GDM1 (cell line): ENCODE data around the gene TTF1.

Experiments used
- DNase-seq: peaks from one replicate; lab custom pipeline; 2025; lab: John Stamatoyannopoulos, UW

The TTF1 gene, protein sequence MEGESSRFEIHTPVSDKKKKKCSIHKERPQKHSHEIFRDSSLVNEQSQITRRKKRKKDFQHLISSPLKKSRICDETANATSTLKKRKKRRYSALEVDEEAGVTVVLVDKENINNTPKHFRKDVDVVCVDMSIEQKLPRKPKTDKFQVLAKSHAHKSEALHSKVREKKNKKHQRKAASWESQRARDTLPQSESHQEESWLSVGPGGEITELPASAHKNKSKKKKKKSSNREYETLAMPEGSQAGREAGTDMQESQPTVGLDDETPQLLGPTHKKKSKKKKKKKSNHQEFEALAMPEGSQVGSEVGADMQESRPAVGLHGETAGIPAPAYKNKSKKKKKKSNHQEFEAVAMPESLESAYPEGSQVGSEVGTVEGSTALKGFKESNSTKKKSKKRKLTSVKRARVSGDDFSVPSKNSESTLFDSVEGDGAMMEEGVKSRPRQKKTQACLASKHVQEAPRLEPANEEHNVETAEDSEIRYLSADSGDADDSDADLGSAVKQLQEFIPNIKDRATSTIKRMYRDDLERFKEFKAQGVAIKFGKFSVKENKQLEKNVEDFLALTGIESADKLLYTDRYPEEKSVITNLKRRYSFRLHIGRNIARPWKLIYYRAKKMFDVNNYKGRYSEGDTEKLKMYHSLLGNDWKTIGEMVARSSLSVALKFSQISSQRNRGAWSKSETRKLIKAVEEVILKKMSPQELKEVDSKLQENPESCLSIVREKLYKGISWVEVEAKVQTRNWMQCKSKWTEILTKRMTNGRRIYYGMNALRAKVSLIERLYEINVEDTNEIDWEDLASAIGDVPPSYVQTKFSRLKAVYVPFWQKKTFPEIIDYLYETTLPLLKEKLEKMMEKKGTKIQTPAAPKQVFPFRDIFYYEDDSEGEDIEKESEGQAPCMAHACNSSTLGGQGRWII

DNA sequence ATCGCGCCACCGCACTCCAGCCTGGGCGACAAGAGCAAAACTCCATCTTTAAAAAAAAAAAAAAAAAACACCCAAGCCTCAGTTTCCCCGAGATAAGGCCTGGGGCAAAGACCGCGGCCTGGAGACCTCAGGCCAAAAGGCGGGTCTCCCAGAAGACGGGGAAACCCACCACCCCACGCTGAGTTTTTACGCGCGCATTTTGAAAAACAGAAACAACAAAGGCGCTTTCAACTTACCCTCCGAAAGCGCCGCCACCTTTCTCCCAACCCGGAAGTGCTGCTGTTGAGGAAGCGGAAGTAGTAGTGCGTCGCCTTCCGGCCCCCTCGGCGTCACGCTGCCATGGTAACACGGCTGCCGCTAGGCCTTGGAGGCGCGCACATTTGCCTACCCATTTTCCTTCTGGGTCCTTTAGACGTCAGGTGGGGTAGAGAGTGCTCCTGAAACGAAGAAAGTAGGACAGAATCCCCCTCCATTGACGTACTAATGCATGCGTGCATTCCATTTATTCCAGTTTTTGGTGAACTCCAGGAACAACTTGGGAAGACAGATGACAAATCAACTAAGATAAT lies at the start of gene TTF1:
TTF1 (minus strand) TSS at position 287 of the 569 bp plus-strand sequence. CDS start 4,019 bp downstream, outside the sequence.
- peak; percentile 87 for DNase-seq

DNA sequence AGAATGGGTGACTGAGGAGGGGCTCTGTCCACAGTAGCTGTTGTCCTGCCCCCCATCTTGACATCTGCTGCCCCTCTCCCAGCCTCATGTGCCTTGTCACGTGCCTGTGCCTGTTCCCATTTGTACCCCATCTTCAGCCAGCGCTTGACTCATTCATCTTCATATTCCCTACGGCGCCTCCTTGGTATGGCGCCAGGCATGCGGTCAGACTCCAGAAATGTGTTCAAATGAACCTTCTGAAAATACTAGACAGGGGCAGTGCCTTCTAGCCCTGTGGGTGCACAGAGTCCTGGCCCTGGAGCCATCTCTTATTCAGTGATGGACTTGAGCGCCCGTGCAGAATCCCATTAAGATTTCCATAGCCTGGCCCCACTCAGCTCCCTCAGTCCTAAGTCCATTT lies 49.6 kb upstream of the TTF1 start:
- no peak for DNase-seq

DNA sequence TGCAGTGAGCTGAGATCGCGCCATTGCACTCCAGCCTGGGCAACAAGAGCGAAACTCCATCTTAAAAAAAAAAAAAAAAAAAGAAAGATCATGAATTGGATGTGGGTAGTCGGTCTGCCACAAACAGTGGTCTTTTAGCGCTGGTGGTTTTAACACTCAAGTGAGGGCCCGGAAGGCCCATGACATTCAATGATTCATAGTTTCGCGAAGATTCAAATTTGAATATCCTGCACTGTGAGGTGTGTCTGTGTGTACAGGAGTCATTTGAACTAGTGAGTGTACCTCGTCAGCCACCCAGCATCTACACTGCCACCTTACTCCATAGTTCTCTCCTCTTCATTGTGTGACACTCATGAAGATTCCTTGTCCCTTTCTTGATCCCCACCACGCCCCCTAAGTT lies 44.6 kb upstream of the TTF1 start:
- DNase-seq, result no peak

DNA sequence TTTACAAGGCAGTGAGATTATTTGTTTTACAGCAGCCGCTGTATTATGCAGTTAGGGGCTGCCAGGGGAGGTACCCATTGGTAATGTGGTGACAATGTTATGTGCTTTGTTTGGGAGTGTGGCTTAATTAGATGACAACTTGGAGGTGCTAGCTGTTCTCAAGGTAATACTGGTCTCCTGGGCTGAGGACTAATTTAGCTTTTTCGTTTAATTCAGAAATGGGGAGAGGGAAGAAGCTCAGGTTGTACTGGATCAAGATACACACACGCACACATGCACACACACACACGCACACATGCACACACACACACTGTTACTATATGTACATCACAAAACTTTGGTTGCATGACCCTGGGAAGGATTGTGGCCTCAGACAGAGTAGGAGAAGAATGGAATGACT lies 41.3 kb upstream of the TTF1 start:
- DNase-seq, result no peak

DNA sequence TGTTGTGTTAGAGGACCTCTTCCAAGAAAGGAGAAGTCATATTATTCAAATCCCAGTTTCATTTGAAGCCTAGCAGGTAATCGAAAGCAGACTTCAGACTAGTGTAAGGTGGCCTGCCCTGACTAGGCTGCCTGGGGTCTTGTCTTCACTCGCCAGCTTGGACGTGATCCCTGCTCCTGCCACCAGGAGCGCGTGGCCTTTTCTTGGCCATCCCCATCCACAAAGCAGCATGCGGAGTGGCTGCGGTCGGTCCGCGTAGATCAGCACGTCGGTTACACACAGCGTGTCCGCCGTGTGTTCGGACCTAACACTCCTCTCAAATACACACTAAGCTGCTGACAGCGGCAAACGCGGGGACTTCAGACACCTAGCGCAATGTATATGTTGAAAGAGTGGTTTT lies 40.7 kb upstream of the TTF1 start:
- DNase-seq, result no peak

DNA sequence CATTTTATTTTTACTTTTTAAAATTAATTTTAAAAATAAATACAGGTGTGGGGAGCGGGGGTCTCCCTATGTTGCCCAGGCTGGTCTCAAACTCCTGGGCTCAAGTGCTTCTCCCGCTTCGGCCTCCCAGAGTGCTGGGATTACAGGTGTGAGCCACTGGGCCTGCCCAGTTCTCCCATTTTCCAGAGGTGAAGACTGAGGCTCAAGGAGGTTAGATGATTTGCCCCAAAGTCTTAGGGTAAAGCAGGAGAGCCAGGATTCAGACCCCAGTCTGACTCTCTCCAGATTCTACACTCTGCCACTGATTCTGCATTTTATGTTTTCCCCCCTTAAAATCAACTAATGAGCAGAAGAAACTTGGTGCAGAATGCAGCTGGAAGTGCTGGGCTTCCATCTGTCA lies 40.2 kb upstream of the TTF1 start:
- no peak for DNase-seq

DNA sequence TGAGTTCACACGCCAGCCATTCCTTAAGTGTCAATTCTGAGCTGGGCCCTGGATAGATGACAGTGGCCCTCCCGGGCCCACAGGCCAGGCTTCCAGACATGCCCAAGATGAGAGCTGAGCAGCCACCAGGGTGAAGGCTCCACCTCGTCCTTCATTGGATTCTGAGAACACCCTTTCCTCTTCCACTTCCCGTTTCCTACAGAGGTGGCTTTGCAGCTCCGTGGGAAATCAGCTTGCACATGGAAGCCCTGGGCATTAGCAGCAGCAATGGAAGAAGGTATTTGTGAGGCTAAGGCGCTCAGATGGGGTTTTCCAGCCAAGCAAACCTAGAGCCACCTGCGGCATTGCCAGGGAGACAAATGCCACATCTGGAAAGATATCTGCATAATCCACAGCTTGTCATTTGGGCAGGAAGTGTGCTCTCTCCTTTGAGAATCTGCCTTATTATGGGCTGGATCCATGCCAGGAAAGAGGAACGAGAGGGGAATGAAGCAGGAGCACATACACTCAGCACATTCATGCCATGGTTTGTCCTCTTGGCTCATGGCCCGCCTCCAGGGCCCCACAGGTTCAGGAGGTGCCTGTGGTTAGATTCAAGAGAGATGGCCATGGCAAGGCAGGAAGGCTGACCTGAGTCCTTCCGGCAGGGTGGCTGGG lies 37.4 kb upstream of the TTF1 start:
- no peak for DNase-seq

DNA sequence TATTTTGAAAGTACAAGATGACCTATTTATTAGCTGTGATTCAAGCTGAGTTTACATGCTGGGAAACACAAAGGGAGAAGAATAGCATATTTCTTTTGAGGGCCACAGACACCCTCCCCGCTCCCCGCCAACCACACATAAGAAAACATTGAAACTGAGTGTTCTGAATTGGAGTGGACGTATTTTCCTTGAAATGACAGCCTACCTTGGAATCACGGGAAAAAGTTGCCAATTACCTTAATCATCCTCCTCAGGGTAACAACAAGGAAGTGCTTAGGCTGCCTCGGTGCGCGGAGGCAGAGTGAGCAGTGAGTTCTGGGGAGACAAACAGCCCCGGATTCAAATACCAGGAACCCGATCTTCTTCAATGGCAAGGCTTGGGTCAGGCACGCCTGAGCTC lies 34.8 kb upstream of the TTF1 start:
- DNase-seq, result no peak

DNA sequence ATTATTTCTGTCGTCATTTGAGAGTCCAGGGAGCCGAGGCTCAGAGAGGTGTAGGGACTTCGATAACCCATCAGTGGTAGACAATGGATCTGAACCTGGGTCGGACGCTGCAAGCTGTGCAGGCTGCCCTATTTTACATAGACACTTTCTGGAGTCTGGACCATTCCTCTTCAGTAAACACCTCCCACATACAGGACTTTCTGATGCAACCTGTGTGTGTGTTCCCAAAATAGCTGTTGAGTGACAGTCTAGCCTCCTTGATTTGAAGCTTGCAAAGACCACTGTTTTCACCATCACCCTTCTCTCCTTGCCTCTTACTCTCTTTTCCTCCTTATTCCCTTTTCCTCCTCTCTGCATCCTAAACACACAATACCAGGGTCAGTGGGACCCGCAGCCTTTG lies 34.1 kb upstream of the TTF1 start:
- no peak for DNase-seq

DNA sequence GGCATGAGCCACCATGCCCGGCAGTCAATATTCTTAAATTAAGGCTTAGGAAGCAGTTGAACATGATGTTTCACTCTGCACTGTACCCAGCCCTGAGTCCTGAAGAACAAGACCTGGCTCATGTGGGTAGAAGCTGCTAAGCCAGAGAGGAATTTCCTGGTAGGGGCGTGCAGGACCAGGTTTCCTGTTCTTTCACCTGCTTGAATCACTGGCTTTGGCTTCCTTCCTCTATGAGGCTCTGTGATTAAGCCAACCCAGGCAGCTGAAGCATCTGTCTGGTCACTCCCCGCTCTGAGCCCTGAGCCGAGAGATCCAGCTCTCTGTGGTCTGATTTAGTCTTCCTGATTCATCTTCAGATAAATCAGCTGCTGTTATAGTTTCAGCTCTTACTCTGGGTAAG lies 32.5 kb upstream of the TTF1 start:
- no peak for DNase-seq

DNA sequence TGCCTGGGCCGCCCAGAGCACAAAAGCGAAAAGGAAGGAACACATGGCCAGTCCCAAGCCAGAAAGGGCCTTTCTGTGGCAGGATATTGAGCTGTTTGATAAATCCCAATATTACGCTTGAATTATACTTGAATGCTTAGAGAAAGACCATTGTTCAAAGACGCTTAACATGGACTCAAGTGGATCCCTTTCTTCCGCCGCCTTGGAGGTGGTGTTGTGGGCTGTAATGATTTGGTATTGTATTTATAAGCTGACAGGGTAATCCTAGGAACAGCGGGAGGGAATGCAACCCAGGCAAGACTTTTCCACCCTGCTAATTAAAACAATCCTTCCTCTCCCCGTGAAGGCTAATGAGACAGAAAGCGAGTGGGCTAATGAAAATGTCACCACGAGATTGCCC lies 28.2 kb upstream of the TTF1 start:
- DNase-seq, result no peak

DNA sequence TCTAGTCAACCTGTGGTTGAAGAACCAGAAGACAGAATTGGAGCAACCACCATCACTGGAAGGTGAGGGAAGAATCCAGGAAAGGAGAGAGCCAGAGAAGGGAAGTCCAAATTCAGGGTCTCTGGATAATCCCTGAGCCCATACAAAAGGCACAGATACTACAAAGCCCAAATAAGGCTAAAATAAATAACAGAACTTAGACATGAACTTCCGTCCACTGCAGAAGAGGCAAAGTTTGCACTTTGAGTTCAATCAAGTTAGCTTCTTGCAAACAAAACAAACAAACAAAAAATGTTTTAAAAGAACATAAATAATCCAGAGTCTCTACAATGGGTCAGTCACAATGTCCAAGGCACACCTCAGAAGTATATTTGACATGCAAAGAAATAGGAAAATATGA lies 24.4 kb upstream of the TTF1 start:
- no peak for DNase-seq

DNA sequence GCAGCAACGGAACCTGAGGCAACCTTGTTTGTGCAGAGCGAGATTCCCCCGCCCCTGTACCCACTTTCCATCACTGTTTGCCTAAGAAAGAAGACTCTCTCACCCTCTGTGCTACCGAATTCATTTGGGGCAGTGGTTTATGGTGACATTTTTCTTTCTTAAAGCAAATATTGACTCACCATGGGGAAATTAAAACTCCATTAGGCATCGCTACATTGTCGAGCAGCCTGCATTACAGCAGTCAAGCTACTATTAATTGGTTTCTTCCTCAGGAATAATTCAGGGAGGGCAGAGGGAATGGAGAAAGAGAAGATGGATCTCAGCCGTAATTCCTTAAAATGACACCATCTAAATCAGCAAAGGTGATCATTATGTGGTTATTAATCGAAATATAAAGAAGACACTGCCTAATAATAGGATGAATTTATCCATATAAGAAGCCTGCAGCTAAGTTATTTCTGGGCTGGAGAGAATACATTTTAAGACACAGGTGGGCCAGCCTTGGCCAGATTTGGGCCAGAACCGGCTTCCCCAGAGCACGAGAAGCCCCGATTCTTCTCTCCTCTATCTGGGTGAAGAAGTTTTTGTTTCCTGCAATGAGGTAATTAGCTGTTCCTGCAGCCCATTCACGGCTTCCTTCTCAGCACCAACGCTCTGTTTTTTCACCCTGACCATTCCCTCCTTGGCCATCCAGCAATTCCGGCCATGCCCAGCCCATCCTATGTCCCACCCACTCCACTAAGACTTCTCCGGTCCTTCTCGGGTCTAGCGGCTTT lies 20.2 kb upstream of the TTF1 start:
- DNase-seq, result no peak

DNA sequence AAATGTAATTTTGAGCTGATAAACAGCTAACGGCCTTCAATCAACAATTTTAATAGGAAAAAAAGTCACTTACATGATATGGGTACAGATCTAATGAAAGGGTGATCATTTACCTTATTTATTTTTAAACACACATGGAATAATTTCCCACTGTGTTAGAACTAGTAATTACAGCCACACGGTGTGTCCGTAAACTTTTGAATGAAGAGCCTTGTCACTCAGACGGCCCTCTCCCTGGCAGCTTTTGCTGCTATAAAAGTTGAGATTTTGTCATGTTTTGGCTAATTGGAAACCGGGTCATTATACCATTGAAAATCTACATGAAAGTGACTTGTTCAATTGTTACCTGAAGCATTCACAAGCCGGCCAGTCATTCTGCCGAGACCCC lies 19.0 kb upstream of the TTF1 start:
- DNase-seq, result no peak

DNA sequence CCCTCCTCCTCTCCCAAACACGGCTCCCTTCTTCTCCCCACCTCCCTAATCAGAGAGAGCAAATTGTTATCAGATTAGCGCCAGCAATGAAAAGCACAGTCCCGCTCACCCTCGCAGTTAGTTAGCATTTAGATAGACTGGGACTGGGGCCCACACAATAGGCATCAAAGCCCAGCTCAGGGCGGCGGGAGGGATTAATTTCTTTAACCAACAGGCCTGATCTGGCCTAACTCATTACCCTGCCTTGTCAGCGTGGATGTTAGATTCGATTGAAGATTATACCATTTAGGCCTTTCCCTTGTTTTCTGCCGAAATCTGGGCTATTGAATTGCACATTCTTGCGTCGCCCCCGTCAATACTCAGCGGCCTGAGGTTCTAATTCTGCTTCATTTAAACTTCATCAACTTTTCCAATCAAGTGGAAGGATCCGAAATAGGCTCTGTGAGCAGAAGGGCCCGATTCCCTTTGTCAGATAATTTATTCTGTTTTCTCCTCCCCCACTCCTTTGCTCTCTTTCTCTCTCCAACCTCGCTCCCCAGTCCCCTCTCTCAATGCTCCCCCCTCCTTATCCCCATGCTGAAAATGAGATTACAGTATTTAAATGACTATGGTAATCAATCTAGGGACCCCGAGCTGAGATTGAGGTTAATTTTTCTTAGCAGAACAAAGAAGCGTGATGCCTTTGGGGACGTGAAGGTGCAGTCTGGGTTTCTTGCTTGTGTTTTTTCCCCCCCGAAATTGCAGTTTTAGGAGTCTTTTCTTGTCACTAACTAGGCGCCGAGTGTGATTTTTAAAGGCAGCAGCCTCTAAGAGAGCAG lies 18.4 kb upstream of the TTF1 start:
- no peak for DNase-seq

DNA sequence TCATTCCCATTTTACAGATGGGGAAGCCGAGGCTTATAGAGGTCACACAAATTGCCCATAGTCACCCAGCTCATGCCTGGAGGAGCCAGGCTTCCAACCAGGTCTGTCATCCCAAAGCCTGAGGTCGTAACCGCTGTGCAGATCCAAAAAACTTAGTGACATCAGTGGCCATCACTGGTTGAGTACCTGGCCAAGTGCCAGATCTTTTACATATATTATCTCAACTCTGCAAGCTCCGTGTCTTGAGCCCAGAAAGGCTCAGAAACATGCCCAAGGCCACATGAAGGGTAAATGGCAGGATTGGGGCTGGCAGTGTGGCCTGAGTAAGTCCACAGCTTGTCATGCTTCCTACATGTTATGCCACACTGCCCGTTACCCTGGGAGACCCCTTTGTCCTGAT lies 16.9 kb upstream of the TTF1 start:
- no peak for DNase-seq

DNA sequence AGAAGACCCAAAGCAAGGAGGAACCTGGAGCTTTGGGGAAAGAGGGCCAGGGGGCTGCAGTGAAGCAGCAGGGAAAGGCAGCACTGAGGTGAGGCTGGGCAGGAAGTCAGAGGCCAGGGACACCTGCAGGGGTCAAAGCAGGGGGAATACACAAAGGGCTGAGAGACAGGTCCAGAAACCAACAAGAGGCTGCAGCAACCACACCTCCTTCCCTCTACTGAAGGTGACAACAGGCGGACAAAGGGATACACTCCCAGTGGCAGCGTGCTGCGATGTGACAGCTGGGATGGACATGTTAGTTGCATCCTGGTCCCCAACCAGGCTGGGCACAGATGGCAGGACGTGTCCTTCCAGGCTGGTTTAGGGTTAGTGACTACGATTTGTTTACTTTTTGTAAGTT lies 15.9 kb upstream of the TTF1 start:
- DNase-seq, result no peak

DNA sequence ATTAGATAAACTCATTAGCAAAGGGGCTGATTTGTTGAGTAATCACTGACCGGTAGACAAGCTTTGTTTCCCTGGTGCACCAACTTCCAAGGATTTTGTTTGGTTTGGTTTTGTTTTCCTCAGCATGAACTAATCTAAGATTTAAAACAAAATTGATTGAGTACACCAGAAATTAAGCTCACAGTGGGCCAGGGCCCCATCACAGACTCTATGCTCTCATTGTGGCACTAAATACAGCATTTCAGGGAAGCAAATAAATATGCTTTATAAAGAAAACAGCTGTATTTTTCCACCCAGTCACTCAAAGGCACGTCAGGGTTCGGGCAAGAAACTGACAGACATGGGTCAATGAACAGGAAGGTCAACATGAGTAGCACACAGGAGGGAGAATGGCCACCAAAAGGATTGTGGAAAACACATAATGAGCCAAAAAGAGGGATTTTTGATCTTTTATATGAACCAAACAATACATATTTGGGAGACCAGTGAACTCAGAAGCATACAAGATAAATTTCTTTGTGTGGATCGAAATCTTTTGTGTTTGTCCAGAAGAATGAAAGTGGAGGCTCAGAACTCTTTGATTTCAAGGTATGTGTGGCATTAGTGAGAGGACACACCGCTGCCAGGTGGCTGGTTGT lies 12.2 kb upstream of the TTF1 start:
- DNase-seq, result no peak

DNA sequence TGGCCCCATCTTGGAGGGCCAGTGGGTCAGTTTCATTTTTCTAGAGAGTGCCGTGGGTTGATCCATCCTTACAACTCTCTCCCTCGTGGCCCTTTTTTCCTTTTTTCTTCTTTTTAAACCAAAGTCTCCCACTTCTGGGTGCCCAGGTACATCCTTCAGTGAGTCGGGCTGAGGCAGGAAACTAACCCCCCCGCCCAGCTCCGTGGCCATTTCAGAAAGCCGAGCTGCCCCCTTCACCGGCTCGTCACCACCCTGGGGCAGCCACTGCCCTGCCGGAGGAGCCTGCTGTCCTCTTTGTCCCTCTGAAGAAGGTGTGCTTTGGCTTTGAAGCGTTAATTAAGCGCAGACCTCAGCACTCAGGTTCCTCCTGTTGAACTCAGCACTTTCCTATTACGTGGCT lies 8.5 kb upstream of the TTF1 start:
- no peak for DNase-seq

DNA sequence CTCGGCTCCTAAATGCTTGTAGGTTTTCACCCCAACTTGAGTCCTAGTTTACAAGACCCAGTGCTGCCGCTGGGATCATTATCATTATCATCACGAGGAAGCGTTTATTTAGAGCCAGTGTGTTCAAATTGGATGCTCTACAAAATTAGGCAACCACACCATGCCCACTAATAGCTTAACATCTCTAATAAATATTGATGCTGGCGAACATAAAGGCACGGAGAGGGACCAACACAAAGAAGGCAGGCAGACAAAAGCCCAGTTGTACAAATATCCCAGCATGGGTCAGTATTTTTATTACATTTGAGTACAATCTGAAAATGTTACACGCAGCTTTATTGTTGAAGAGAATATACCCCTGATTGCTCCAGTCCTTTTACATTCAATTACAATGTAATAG lies 8.1 kb upstream of the TTF1 start:
- no peak for DNase-seq
